ENCODE measurements around the gene ITGB7.

The ITGB7 gene

DNA sequence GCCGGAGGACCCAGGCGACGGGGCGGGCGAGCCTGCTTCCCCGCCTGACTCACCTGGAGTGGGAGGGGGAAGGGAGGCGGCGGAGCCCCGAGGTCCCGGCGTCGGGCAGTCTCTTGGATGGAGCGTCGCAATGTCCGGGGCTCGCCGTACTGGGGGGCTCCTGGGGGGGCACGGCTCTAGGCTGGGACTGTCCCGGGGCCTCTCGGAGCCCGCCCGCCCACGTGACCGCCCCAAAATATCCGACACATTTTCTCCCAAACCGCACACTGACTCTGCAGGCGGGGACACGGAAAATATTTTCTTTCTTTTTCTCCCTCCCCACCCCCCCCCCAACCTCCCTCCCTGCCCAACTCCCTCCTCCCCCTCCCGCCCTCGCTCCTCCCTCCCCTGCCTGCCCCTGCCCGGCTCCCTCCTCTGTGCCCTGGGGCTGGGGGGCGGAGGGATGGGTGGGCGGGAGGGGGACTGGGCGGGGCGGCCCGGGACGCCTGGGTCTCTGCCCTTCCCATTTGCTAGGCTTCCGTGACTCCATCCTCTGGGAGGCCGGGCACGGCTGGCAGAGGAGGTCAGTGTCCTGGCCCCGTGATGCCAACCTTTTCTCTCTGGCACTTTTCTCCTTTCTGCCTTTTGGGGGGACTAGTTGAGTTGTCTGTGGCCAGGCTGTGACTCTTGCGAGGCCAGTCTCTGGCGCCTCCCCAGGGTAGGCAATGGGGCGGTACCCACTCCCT, 25.0 kb upstream of the ITGB7 start, which contains the start of gene RARG (continued):
- 0 out of 2 replicates have a peak, but pooled peaks have one; percentile 50 for TF ChIP-seq HIC1 (tag by site-specific recombination; IDR thresholded peaks at IDR 0.05)
- no peak for TF ChIP-seq ZNF292 (tag by site-specific recombination; IDR thresholded peaks at IDR 0.05; ENCODE audit: borderline replicate concordance, low read depth)
- TF ChIP-seq, protein P1, sequence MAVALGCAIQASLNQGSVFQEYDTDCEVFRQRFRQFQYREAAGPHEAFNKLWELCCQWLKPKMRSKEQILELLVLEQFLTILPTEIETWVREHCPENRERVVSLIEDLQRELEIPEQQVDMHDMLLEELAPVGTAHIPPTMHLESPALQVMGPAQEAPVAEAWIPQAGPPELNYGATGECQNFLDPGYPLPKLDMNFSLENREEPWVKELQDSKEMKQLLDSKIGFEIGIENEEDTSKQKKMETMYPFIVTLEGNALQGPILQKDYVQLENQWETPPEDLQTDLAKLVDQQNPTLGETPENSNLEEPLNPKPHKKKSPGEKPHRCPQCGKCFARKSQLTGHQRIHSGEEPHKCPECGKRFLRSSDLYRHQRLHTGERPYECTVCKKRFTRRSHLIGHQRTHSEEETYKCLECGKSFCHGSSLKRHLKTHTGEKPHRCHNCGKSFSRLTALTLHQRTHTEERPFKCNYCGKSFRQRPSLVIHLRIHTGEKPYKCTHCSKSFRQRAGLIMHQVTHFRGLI (tag by site-specific recombination; IDR thresholded peaks at IDR 0.05) = no peak
- no peak for TF ChIP-seq ZNF211 (tag by site-specific recombination; IDR thresholded peaks at IDR 0.05; ENCODE audit: low read depth)
- TF ChIP-seq MEIS1 (CRISPR knock-in tag; IDR thresholded peaks at IDR 0.05; ENCODE audit: borderline replicate concordance) = no peak
- TF ChIP-seq ZBTB17 (tag by site-specific recombination; IDR thresholded peaks at IDR 0.05) = no peak
- peak; percentile 86 for TF ChIP-seq GLIS1 (tag by site-specific recombination; IDR thresholded peaks at IDR 0.05)
- no peak for TF ChIP-seq BCL11B (tag by site-specific recombination; IDR thresholded peaks at IDR 0.05; ENCODE audit: low read depth)
- peak; percentile 56 for TF ChIP-seq SP2 (tag by site-specific recombination; IDR thresholded peaks at IDR 0.05)
- no peak for TF ChIP-seq ZNF621 (tag by site-specific recombination; IDR thresholded peaks at IDR 0.05)
- no peak; the same call in 1 of the 2 replicates for TF ChIP-seq ZNF777 (tag by site-specific recombination; IDR thresholded peaks at IDR 0.05; ENCODE audit: borderline replicate concordance)
- TF ChIP-seq ZNF48 (tag by site-specific recombination; IDR thresholded peaks at IDR 0.05) = no peak
- no peak for TF ChIP-seq ZSCAN16 (tag by site-specific recombination; IDR thresholded peaks at IDR 0.05)
- TF ChIP-seq BCL11A (tag by site-specific recombination; IDR thresholded peaks at IDR 0.05; ENCODE audit: low read depth) = no peak
- TF ChIP-seq ZNF518A (tag by site-specific recombination; conservative IDR thresholded peaks at IDR 0.05; ENCODE audit: low read depth) = no peak
- no peak for TF ChIP-seq ZNF585B (tag by site-specific recombination; IDR thresholded peaks at IDR 0.05)
- TF ChIP-seq ZNF776 (tag by site-specific recombination; IDR thresholded peaks at IDR 0.05; ENCODE audit: borderline replicate concordance) = no peak
- TF ChIP-seq ZNF623 (tag by site-specific recombination; IDR thresholded peaks at IDR 0.05) = no peak
- TF ChIP-seq, protein P2, sequence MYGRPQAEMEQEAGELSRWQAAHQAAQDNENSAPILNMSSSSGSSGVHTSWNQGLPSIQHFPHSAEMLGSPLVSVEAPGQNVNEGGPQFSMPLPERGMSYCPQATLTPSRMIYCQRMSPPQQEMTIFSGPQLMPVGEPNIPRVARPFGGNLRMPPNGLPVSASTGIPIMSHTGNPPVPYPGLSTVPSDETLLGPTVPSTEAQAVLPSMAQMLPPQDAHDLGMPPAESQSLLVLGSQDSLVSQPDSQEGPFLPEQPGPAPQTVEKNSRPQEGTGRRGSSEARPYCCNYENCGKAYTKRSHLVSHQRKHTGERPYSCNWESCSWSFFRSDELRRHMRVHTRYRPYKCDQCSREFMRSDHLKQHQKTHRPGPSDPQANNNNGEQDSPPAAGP (tag by site-specific recombination; IDR thresholded peaks at IDR 0.05) = peak; percentile 70; the same call in 1 of the 2 replicates
- peak; percentile 79 for TF ChIP-seq ZEB2 (tag by site-specific recombination; IDR thresholded peaks at IDR 0.05)
- peak; percentile 83 for TF ChIP-seq GLIS2 (tag by site-specific recombination; IDR thresholded peaks at IDR 0.05)
- TF ChIP-seq SP3 (tag by site-specific recombination; IDR thresholded peaks at IDR 0.05) = peak; percentile 54; the same call in 1 of the 2 replicates
- TF ChIP-seq EGR2 (tag by site-specific recombination; IDR thresholded peaks at IDR 0.05; ENCODE audit: low read depth) = peak; percentile 74
- TF ChIP-seq KLF8 (tag by site-specific recombination; IDR thresholded peaks at IDR 0.05) = 0 out of 2 replicates have a peak, but pooled peaks have one; percentile 28
- TF ChIP-seq, protein P3, sequence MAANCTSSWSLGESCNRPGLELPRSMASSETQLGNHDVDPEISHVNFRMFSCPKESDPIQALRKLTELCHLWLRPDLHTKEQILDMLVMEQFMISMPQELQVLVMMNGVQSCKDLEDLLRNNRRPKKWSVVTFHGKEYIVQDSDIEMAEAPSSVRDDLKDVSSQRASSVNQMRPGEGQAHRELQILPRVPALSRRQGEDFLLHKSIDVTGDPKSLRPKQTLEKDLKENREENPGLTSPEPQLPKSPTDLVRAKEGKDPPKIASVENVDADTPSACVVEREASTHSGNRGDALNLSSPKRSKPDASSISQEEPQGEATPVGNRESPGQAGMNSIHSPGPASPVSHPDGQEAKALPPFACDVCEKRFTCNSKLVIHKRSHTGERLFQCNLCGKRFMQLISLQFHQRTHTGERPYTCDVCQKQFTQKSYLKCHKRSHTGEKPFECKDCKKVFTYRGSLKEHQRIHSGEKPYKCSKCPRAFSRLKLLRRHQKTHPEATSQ (tag by site-specific recombination; IDR thresholded peaks at IDR 0.05) = peak; percentile 53; the same call in 1 of the 2 replicates
- TF ChIP-seq ZNF510 (tag by site-specific recombination; IDR thresholded peaks at IDR 0.05; ENCODE audit: insufficient replicate concordance) = no peak
- no peak for TF ChIP-seq ZNF146 (tag by site-specific recombination; IDR thresholded peaks at IDR 0.05)
